Measurements from ENCODE around the gene UNKL. TPM values are rescaled to one million over a fixed set of nuclear protein-coding genes. Genes with fewer than 3 reads are reported as not detected.

Gene UNKL
- total and polyA plus RNA-seq, 2 of the 8 experiments (the other 6 are each of a cell fraction or from before 2014, with no cell fraction given), result 25.1 to 31.8 TPM

DNA sequence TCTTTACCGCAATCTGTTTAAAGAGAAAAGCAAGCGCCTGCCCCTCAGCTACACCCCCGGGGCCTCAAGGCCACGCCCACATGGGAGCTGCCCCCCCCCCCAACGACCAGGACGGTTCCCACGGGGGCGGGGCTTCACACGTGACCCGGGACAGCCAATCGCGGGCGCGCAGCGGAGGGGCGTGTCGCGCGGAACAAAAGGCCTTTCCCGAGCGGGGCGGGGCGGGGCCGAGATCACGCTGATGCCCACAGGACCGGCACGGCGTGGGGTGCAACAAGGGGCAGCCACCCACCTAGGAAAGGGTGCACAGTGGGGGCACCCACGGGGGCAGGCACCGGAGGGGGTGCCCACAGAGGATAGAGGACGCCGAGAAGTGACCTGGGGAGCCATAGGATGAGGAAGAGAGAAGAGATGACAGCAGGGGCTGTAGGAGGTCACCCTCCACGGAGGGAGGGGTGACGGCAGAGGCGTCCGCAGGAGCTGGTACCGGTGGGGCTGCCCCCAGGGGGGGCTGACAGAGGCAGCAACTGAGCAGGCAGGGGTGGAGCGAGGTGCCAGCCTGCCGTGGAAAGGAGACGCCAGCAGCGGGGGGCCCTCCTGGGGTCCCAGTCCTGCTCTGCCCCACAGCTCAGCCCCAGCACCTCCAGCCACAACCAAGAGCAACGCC is 6.2 kb downstream of the UNKL start (continued):
- TF ChIP-seq CHD7 (IDR thresholded peaks at IDR 0.05; ENCODE audit: insufficient replicate concordance, low read length) (no peak), SIN3A (conservative IDR thresholded peaks at IDR 0.05 in 1 of 2, IDR thresholded peaks at IDR 0.05 in 1 of 2; ENCODE audit: low read depth in 1 of 2, low read length in 2 of 2) (0 out of 4 replicates have a peak, but pooled peaks of 1 of the 2 experiments have one; percentile 12), SIRT6 (IDR thresholded peaks at IDR 0.05; ENCODE audit: low read length) (no peak), TBP (IDR thresholded peaks at IDR 0.05; ENCODE audit: low read depth, low read length) (no peak), SAP30 (IDR thresholded peaks at IDR 0.05; ENCODE audit: insufficient read depth, insufficient replicate concordance, low read length) (no peak), KDM1A (IDR thresholded peaks at IDR 0.05; ENCODE audit: borderline replicate concordance, low read length) (no peak)
- TF ChIP-seq, protein P1, sequence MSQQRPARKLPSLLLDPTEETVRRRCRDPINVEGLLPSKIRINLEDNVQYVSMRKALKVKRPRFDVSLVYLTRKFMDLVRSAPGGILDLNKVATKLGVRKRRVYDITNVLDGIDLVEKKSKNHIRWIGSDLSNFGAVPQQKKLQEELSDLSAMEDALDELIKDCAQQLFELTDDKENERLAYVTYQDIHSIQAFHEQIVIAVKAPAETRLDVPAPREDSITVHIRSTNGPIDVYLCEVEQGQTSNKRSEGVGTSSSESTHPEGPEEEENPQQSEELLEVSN (IDR thresholded peaks at IDR 0.05), result no peak
- TF ChIP-seq, protein P2, sequence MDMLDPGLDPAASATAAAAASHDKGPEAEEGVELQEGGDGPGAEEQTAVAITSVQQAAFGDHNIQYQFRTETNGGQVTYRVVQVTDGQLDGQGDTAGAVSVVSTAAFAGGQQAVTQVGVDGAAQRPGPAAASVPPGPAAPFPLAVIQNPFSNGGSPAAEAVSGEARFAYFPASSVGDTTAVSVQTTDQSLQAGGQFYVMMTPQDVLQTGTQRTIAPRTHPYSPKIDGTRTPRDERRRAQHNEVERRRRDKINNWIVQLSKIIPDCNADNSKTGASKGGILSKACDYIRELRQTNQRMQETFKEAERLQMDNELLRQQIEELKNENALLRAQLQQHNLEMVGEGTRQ (IDR thresholded peaks at IDR 0.05; ENCODE audit: low read length), result peak; percentile 92
